ENCODE data around the gene GOLGA3.

- TF ChIP-seq CTCF (IDR thresholded peaks at IDR 0.05) (no peak), POLR2A (IDR thresholded peaks at IDR 0.05) (no peak)
Observed at GRCh38 chr12:132803125-132803524, 25.5 kb downstream of the GOLGA3 start.

All from esophagus squamous epithelium (tissue), 4 donors.